ENCODE measurements around the gene TAP1.
A peak's percentile ranks its signal among the peaks of the same experiment; 100 is the strongest.
"Not testable (repeated sequence)": the region's sequence is repeated elsewhere in the genome, so short reads cannot be mapped to it uniquely, and the experiment has no call there.

Gene TAP1

GRCh38 chr6:32818867-32819266, 34.6 kb downstream of the TAP1 start:
- Mint-ChIP-seq H3K4me1 (peaks cover 56% of the 10 kb centered on the region), H3K27ac (peak overlapping the region; percentile 33), H3K36me3 (peaks cover 9% of the 10 kb centered on the region), H3K27me3 (no peaks in the 10 kb centered on the region), H3K4me3 (no peak overlapping the region), H3K9me3 (no peaks in the 10 kb centered on the region)
- no peak for DNase-seq (ENCODE audit: low spot score in 2 of 2)
- no peak for ATAC-seq (ENCODE audit: low read depth)

- no peaks in the 10 kb centered on the region for H3K9me3 Mint-ChIP-seq
Measured at GRCh38 chr6:32816746-32817204, 36.7 kb downstream of the TAP1 start, which contains the start of gene HLA-DOB. HLA-DOB (minus strand) TSS chr6:32817002; CDS start chr6:32816951, 51 bp downstream.

GRCh38 chr6:32815996-32816395, 37.5 kb downstream of the TAP1 start:
- Mint-ChIP-seq H3K4me3 (peak overlapping the region; percentile 99), H3K36me3 (peaks cover 27% of the 10 kb centered on the region), H3K4me1 (peaks cover 57% of the 10 kb centered on the region), H3K27ac (peak overlapping the region; percentile 99), H3K9me3 (no peaks in the 10 kb centered on the region), H3K27me3 (no peaks in the 10 kb centered on the region)
- ATAC-seq (ENCODE audit: low read depth) (peak; percentile 79), DNase-seq (ENCODE audit: low spot score in 2 of 2) (peak in 1 of 2 donors; percentile 52)

More at GRCh38 chr6:32816746-32817204, 36.7 kb downstream of the TAP1 start, which contains the start of gene HLA-DOB:
- DNase-seq (ENCODE audit: low spot score in 2 of 2) (peak in 1 of 2 donors; percentile 60), ATAC-seq (ENCODE audit: low read depth) (peak; percentile 72)
- H3K27ac Mint-ChIP-seq: peak within 1 kb of the TSS; percentile 99
- H3K4me3 Mint-ChIP-seq: peak within 1 kb of the TSS; percentile 99
- H3K36me3 Mint-ChIP-seq: peaks cover 24% of the 10 kb centered on the region
- peaks cover 65% of the 10 kb centered on the region for H3K4me1 Mint-ChIP-seq
- H3K27me3 Mint-ChIP-seq: no peaks in the 10 kb centered on the region

- H3K9me3 Mint-ChIP-seq: no peaks in the 10 kb centered on the region
- ATAC-seq (ENCODE audit: low read depth) (no peak), DNase-seq (ENCODE audit: low spot score in 2 of 2) (no peak)
- no peaks in the 10 kb centered on the region for H3K27me3 Mint-ChIP-seq
- peaks cover 33% of the 10 kb centered on the region for H3K36me3 Mint-ChIP-seq
- peak overlapping the region; percentile 99 for H3K27ac Mint-ChIP-seq
- H3K4me1 Mint-ChIP-seq: peaks cover 53% of the 10 kb centered on the region
- H3K4me3 Mint-ChIP-seq: peak overlapping the region; percentile 99
Measured at GRCh38 chr6:32815115-32815514, 38.4 kb downstream of the TAP1 start.

- no peak for ATAC-seq (ENCODE audit: low read depth)
- peaks cover 45% of the 10 kb centered on the region for H3K4me1 Mint-ChIP-seq
- peak overlapping the region; percentile 99 for H3K4me3 Mint-ChIP-seq
- no peaks in the 10 kb centered on the region for H3K9me3 Mint-ChIP-seq
- H3K36me3 Mint-ChIP-seq: peaks cover 33% of the 10 kb centered on the region
- H3K27ac Mint-ChIP-seq: peak overlapping the region; percentile 99
- H3K27me3 Mint-ChIP-seq: no peaks in the 10 kb centered on the region
- DNase-seq (ENCODE audit: low spot score in 2 of 2): no peak
Measured at GRCh38 chr6:32814145-32814544, 39.4 kb downstream of the TAP1 start.

- DNase-seq (ENCODE audit: low spot score in 2 of 2) (no peak), ATAC-seq (ENCODE audit: low read depth) (no peak)
- Mint-ChIP-seq H3K4me1 (peaks cover 27% of the 10 kb centered on the region), H3K27ac (no peak overlapping the region), H3K27me3 (no peaks in the 10 kb centered on the region), H3K4me3 (no peak overlapping the region), H3K36me3 (peaks cover 38% of the 10 kb centered on the region), H3K9me3 (peaks cover 2% of the 10 kb centered on the region)
Measured at GRCh38 chr6:32809171-32809570, 44.3 kb downstream of the TAP1 start.

GRCh38 chr6:32807020-32807580, 46.4 kb downstream of the TAP1 start:
- Mint-ChIP-seq H3K4me1 (peaks cover 14% of the 10 kb centered on the region), H3K4me3 (no peak overlapping the region), H3K27ac (peak overlapping the region; percentile 36), H3K36me3 (peaks cover 22% of the 10 kb centered on the region), H3K27me3 (no peaks in the 10 kb centered on the region), H3K9me3 (peaks cover 10% of the 10 kb centered on the region)
- no peak for DNase-seq (ENCODE audit: low spot score in 2 of 2)
- no peak for ATAC-seq (ENCODE audit: low read depth)

GRCh38 chr6:32805404-32805803, 48.1 kb downstream of the TAP1 start:
- H3K4me3 Mint-ChIP-seq; H3K27me3 Mint-ChIP-seq; DNase-seq (ENCODE audit: low spot score in 2 of 2); ATAC-seq (ENCODE audit: low read depth); H3K27ac Mint-ChIP-seq: not testable (repeated sequence)
- peaks cover 16% of the 10 kb centered on the region for H3K36me3 Mint-ChIP-seq
- H3K4me1 Mint-ChIP-seq: peaks cover 12% of the 10 kb centered on the region
- peaks cover 14% of the 10 kb centered on the region for H3K9me3 Mint-ChIP-seq

GRCh38 chr6:32803416-32803815, 50.1 kb downstream of the TAP1 start:
- H3K4me1 Mint-ChIP-seq: peaks cover 8% of the 10 kb centered on the region
- no peak overlapping the region for H3K27ac Mint-ChIP-seq
- peaks cover 17% of the 10 kb centered on the region for H3K36me3 Mint-ChIP-seq
- no peaks in the 10 kb centered on the region for H3K27me3 Mint-ChIP-seq
- DNase-seq (ENCODE audit: low spot score in 2 of 2) (no peak), ATAC-seq (ENCODE audit: low read depth) (no peak)
- peaks cover 20% of the 10 kb centered on the region for H3K9me3 Mint-ChIP-seq
- no peak overlapping the region for H3K4me3 Mint-ChIP-seq

- peaks cover 9% of the 10 kb centered on the region for H3K36me3 Mint-ChIP-seq
- DNase-seq (ENCODE audit: low spot score in 2 of 2) (no peak), ATAC-seq (ENCODE audit: low read depth) (no peak)
- H3K9me3 Mint-ChIP-seq: peaks cover 23% of the 10 kb centered on the region
- H3K27ac Mint-ChIP-seq: no peak overlapping the region
- peaks cover 19% of the 10 kb centered on the region for H3K4me1 Mint-ChIP-seq
- no peak overlapping the region for H3K4me3 Mint-ChIP-seq
- no peaks in the 10 kb centered on the region for H3K27me3 Mint-ChIP-seq
Measured at GRCh38 chr6:32799740-32800139, 53.8 kb downstream of the TAP1 start.

- peaks cover 21% of the 10 kb centered on the region for H3K9me3 Mint-ChIP-seq
- peak overlapping the region; percentile 86 for H3K27ac Mint-ChIP-seq
- H3K4me3 Mint-ChIP-seq: no peak overlapping the region
- H3K36me3 Mint-ChIP-seq: peaks cover 9% of the 10 kb centered on the region
- no peak for DNase-seq (ENCODE audit: low spot score in 2 of 2)
- no peaks in the 10 kb centered on the region for H3K27me3 Mint-ChIP-seq
- peaks cover 24% of the 10 kb centered on the region for H3K4me1 Mint-ChIP-seq
- ATAC-seq (ENCODE audit: low read depth): no peak
Measured at GRCh38 chr6:32799168-32799567, 54.3 kb downstream of the TAP1 start.

- peak; percentile 84 to 94 for DNase-seq (ENCODE audit: low spot score in 2 of 2)
- no peaks in the 10 kb centered on the region for H3K27me3 Mint-ChIP-seq
Measured at GRCh38 chr6:32796848-32797776, 56.4 kb downstream of the TAP1 start.

More at GRCh38 chr6:32796848-32797776, 56.4 kb downstream of the TAP1 start:
- H3K36me3 Mint-ChIP-seq: peaks cover 9% of the 10 kb centered on the region
- peaks cover 25% of the 10 kb centered on the region for H3K4me1 Mint-ChIP-seq
- peak overlapping the region; percentile 86 for H3K27ac Mint-ChIP-seq
- H3K4me3 Mint-ChIP-seq: peak overlapping the region; percentile 86
- H3K9me3 Mint-ChIP-seq: peaks cover 12% of the 10 kb centered on the region
- ATAC-seq (ENCODE audit: low read depth): peak; percentile 75

Data from memory B cell (primary cell).